Measurements from ENCODE around the gene CEP192. TPM values are rescaled to one million over a fixed set of nuclear protein-coding genes. Genes with fewer than 3 reads are reported as not detected.

Gene CEP192
- total and polyA plus RNA-seq, 10 of the 15 experiments (the other 5 are each of a cell fraction or from before 2014, with no cell fraction given): 15.4 to 58.2 (median 29.6) TPM

- TF ChIP-seq ATF2 (IDR thresholded peaks at IDR 0.05; ENCODE audit: low read length) (no peak), NR2C2 (IDR thresholded peaks at IDR 0.05; ENCODE audit: borderline replicate concordance, control insufficient read depth, insufficient read length, low read depth) (no peak), RELB (IDR thresholded peaks at IDR 0.05; ENCODE audit: low read depth) (no peak), NR2F1 (conservative IDR thresholded peaks at IDR 0.05) (peak; percentile 93), E4F1 (IDR thresholded peaks at IDR 0.05; ENCODE audit: borderline replicate concordance, partially characterized antibody) (no peak), MEF2A (IDR thresholded peaks at IDR 0.05; ENCODE audit: insufficient read depth, low read depth, low read length) (no peak), POLR2A (IDR thresholded peaks at IDR 0.05; ENCODE audit: low read depth, low read length) (peak; percentile 96), TCF7 (IDR thresholded peaks at IDR 0.05; ENCODE audit: borderline replicate concordance) (no peak), YY1 (IDR thresholded peaks at IDR 0.05; ENCODE audit: low read depth, low read length) (peak; percentile 60; the same call in 1 of the 2 replicates), ZNF592 (IDR thresholded peaks at IDR 0.05) (peak; percentile 73; the same call in 1 of the 2 replicates), MTA3 (IDR thresholded peaks at IDR 0.05; ENCODE audit: borderline replicate concordance, low read length) (no peak), POU2F2 (IDR thresholded peaks at IDR 0.05; ENCODE audit: borderline replicate concordance, low read depth, low read length) (peak; percentile 9; the same call in 1 of the 3 replicates)
Observed at GRCh38 chr18:12948050-12948804, 42.9 kb upstream of the CEP192 start (continued).
